ENCODE results near the gene CA10.

DNA sequence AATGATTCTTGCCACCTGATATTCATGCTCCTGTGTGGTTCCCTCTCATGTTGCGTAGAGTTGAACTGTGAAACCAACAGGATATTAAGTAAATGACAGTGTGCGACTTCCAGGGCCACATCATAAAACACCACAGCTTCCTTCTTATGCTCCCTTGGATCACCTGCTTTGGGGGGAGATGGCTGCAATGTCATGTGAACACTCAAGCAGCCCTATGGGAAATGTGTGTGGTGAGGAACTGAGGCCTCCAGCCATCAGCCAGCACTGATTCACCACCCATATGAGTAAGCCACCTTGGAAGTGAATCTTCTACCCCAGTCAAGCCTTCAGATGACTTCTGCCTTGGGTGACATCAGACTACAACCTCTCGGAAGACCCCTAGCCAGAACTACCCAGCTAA, 470.6 kb downstream of the CA10 start:
- no peak for TF ChIP-seq ZC3H10 (CRISPR knock-in tag; IDR thresholded peaks at IDR 0.05)
- TF ChIP-seq, protein P1, sequence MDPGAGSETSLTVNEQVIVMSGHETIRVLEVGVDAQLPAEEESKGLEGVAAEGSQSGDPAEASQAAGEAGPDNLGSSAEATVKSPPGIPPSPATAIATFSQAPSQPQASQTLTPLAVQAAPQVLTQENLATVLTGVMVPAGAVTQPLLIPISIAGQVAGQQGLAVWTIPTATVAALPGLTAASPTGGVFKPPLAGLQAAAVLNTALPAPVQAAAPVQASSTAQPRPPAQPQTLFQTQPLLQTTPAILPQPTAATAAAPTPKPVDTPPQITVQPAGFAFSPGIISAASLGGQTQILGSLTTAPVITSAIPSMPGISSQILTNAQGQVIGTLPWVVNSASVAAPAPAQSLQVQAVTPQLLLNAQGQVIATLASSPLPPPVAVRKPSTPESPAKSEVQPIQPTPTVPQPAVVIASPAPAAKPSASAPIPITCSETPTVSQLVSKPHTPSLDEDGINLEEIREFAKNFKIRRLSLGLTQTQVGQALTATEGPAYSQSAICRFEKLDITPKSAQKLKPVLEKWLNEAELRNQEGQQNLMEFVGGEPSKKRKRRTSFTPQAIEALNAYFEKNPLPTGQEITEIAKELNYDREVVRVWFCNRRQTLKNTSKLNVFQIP (CRISPR knock-in tag; IDR thresholded peaks at IDR 0.05; ENCODE audit: borderline replicate concordance, low read depth) = no peak
